Urinary bladder (tissue), 4 donors: ENCODE results near the gene ENTPD1. TPM values are rescaled to one million over a fixed set of nuclear protein-coding genes. Genes with fewer than 3 reads are reported as not detected.
"Not testable (repeated sequence)": the region's sequence is repeated elsewhere in the genome, so short reads cannot be mapped to it uniquely, and the experiment has no call there.

Experiments used
- DNase-seq: peaks from one replicate; pipeline ENCODE4 v3.0.0-alpha.2; 2015; ENCODE audit errors: extremely low spot score
- H3K27ac ChIP-seq: one replicate; pipeline ENCODE4 v1.5.1; 2013; ENCODE audit warnings: low read depth, mild to moderate bottlenecking, moderate library complexity
- H3K36me3 ChIP-seq: one replicate; pipeline ENCODE4 v1.6.1; 2013; ENCODE audit warnings: mild to moderate bottlenecking, moderate library complexity; ENCODE audit not compliant: insufficient read depth
- H3K4me1 ChIP-seq: one replicate; pipeline ENCODE4 v1.6.1; 2013; ENCODE audit warnings: mild to moderate bottlenecking, moderate library complexity; ENCODE audit not compliant: insufficient read depth
- H3K4me3 ChIP-seq: one replicate; pipeline ENCODE4 v1.5.1; 2013; ENCODE audit warnings: low read depth, low read length
- WGBS: extraction: QIAGEN DNeasy Blood & Tissue Kit; methylation state at CpG from one replicate; pipeline ENCODE4 v1.1.7; 2013; 5-methylcytosine and 5-hydroxymethylcytosine counted together
- polyA plus RNA-seq: library from polyadenylated mRNA; stranded (reverse); fragments of 200-250 nt; gene quantifications from one replicate; pipeline ENCODE4 v1.2.3, GENCODE V29; 2013
- total RNA-seq: library from RNA; depleted of rRNA; stranded (reverse); fragments of >200 nt; gene quantifications from one replicate; pipeline ENCODE4 v1.2.3, GENCODE V29; 2014
- donor health status: healthy with polysubstance abuse.
- donor health status: healthy.

ENTPD1 gene
- total and polyA plus RNA-seq, 2 donors = 53.8 to 85.3 TPM

DNA sequence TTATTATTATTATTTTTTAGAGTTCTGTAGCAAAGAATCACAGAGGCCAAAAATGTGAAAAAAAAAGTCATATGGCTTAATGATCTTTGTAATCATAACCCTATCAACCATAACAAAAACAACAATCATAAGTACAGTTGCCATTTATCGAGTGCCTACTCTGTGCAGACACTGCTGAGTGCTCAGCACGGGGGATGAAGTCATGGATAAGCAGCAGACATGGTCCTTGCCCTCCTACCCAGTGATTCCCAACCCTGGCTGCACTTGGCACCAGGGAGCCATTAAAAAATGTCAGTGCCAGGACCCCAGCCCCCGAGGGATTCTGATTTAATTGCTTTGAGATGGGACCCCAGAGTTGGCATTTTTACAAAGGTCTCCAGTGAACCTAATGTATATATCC, 38.2 kb downstream of the ENTPD1 start:
- Histone ChIP-seq H3K27ac (no peak overlapping the region), H3K36me3 (no peaks in the 10 kb centered on the region), H3K4me1 (no peaks in the 10 kb centered on the region), H3K4me3 (no peak overlapping the region)
- no peak for DNase-seq
- WGBS = 73% methylated on average over 3 of the region's 3 CpGs

DNA sequence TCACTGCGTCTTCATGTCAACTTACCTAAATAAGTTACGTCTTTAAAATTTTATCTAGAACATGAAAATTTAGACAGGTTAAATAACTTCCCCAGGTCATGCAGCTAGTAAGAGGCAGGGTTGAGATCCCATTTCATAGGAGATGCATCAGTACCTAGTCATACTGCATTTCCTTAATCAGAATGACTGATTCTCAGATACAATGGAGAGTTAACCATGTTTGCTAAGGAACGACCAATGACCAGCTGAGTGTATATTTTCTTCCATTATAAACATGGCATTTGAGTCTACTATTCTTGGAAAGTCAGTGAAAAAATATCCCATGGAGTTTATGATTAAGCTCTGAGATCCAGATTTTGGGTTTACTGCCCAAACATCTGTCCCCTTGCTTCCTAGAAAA, 39.6 kb downstream of the ENTPD1 start:
- WGBS = 77% methylated on average over 3 of the region's 3 CpGs
- Histone ChIP-seq H3K4me3 (no peak overlapping the region), H3K4me1 (no peaks in the 10 kb centered on the region), H3K36me3 (no peaks in the 10 kb centered on the region), H3K27ac (no peak overlapping the region)
- DNase-seq = no peak

- H3K4me1 ChIP-seq = no peaks in the 10 kb centered on the region
- no peak overlapping the region for H3K4me3 ChIP-seq
- no peaks in the 10 kb centered on the region for H3K36me3 ChIP-seq
- H3K27ac ChIP-seq = no peak overlapping the region
- DNase-seq = no peak
Measured at GRCh38 chr10:95796504-95796903, 40.5 kb downstream of the ENTPD1 start.

DNA sequence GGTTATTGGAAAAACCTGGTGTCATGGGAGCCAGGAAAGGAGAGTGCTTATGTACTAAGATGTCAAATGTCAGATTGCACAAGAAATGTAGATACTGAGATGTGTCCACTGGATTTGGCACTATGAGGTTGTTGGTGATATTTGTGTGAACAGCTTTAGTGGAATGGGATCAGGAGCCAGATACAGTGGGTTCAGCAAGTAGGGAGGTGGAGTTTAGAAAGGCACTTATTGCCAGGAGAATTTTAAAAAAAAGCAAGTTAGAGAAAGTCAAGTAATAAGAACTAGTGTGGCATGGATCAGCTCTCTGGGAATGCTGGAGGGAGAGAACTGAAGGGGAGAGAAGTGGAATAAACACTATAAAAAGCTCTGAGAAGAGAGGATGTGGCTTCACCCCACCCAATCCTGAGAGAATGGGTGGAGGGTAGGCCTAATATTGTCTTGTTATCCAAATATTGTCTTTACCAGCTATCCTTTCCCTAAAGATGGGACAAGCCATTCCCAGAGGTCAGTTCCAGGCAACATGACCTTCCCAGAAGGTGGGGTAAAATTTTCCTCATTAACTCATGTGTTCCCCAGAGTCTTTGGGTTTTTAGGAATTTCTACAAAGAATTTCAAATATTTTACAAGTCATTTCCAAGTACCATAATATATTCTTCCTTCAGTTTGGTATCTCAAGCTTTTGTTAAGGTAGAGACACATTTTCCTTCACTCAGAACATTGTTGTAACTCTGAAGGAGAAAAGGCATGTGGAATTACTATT, 42.3 kb downstream of the ENTPD1 start:
- Histone ChIP-seq H3K27ac (no peak overlapping the region), H3K4me1 (no peaks in the 10 kb centered on the region), H3K4me3 (no peak overlapping the region), H3K36me3 (no peaks in the 10 kb centered on the region)
- no peak for DNase-seq

GRCh38 chr10:95800286-95800685, 44.3 kb downstream of the ENTPD1 start:
- not testable (repeated sequence) for H3K36me3 ChIP-seq, DNase-seq, H3K4me1 ChIP-seq, H3K27ac ChIP-seq, H3K4me3 ChIP-seq
- 84% methylated on average over 2 of the region's 2 CpGs for WGBS

- DNase-seq, H3K4me1 ChIP-seq, H3K36me3 ChIP-seq, H3K4me3 ChIP-seq, H3K27ac ChIP-seq: not testable (repeated sequence)
- WGBS = 80% methylated on average over 11 of the region's 11 CpGs
Measured at GRCh38 chr10:95806687-95807380, 50.9 kb downstream of the ENTPD1 start.

GRCh38 chr10:95808705-95809308, 52.8 kb downstream of the ENTPD1 start:
- DNase-seq, H3K27ac ChIP-seq, H3K4me1 ChIP-seq, H3K36me3 ChIP-seq, H3K4me3 ChIP-seq: not testable (repeated sequence)
- WGBS = 91% methylated on average over 7 of the region's 8 CpGs

DNA sequence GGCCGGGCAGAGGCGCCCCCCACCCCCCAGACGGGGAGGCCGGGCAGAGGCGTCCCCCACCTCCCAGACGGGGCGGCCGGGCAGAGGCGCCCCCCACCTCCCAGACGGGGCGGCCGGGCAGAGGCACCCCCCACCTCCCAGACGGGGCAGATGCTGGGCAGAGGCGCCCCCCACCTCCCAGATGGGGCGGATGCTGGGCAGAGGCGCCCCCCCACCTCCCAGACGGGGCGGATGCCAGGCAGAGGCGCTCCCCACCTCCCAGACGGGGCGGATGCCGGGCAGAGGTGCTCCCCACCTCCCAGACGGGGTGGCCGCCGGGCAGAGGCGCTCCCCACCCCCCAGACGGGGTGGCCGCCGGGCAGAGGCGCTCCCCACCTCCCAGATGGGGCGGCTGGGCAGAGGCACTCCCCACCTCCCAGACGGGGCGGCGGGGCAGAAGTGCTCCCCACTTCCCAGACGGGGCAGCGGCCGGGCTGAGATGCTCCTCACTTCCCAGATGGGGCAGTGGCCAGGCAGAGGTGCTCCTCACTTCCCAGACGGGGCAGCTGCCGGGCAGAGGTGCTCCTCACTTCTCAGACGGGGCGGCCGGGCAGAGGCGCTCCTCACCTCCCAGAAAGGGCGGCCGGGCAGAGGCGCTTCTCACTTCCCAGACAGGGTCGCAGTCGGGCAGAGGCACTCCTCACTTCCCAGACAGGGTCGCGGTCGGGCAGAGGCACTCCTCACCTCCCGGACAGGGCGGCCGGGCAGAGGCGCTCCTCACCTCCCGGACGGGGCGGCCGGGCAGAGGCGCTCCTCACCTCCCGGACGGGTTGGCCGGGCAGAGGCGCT, 53.6 kb downstream of the ENTPD1 start:
- Histone ChIP-seq H3K27ac (no peak overlapping the region), H3K4me1 (no peaks in the 10 kb centered on the region), H3K4me3 (no peak overlapping the region), H3K36me3 (no peaks in the 10 kb centered on the region)
- no peak for DNase-seq
- WGBS = 97% methylated on average over 64 of the region's 64 CpGs

DNA sequence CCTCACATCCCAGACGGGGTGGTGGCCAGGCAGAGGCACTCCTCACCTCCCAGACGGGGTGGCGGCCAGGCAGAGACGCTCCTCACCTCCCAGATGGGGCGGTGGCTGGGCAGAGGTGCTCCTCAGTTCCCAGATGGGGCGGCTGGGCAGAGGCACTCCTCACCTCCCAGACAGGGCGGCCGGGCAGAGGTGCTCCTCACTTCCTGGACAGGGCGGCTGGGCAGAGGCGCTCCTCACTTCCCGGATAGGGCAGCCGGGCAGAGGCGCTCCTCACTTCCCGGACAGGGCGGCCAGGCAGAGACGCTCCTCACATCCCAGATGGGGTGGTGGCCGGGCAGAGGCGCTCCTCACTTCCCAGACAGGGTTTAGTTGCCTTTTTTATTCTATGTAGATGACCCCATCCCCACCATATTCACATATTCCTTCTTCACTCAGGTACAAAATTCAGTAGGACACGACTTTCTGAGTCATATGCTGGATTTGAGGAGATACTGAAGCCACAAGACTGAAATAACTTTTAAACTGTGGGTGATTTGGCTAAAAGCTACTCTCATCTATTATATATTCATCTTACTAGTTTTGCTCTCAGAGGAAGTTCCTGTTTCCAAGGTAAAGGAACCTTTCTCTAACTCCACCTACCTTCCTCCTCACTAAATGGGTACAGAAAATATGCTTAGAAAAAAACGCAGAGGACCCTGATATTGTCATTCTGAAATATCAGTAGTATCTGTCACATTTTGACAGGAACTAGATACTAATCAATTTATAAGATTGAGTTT, 54.4 kb downstream of the ENTPD1 start:
- Histone ChIP-seq H3K4me1 (no peaks in the 10 kb centered on the region), H3K36me3 (no peaks in the 10 kb centered on the region), H3K4me3 (no peak overlapping the region), H3K27ac (no peak overlapping the region)
- 96% methylated on average over 20 of the region's 20 CpGs for WGBS
- no peak for DNase-seq

GRCh38 chr10:95813054-95813685, 57.2 kb downstream of the ENTPD1 start:
- no peak overlapping the region for H3K4me3 ChIP-seq
- no peak for DNase-seq
- no peaks in the 10 kb centered on the region for H3K36me3 ChIP-seq
- no peaks in the 10 kb centered on the region for H3K4me1 ChIP-seq
- H3K27ac ChIP-seq = no peak overlapping the region
- WGBS = 89% methylated on average over 3 of the region's 3 CpGs

- DNase-seq = peak; percentile 23
- no peak overlapping the region for H3K27ac ChIP-seq
- H3K36me3 ChIP-seq = no peaks in the 10 kb centered on the region
- no peaks in the 10 kb centered on the region for H3K4me1 ChIP-seq
- H3K4me3 ChIP-seq = no peak overlapping the region
- WGBS = 53% methylated on average over 7 of the region's 7 CpGs
Measured at GRCh38 chr10:95814011-95814727, 58.2 kb downstream of the ENTPD1 start.

- no peaks in the 10 kb centered on the region for H3K36me3 ChIP-seq
- no peak for DNase-seq
- WGBS = 74% methylated on average over 2 of the region's 2 CpGs
- H3K4me3 ChIP-seq = no peak overlapping the region
- H3K27ac ChIP-seq = no peak overlapping the region
- no peaks in the 10 kb centered on the region for H3K4me1 ChIP-seq
Measured at GRCh38 chr10:95815133-95815532, 59.2 kb downstream of the ENTPD1 start.
